Mesothelial cell of epicardium (in vitro differentiated cells): ENCODE results near the gene PLD3. TPM values are rescaled to one million over a fixed set of nuclear protein-coding genes. Genes with fewer than 3 reads are reported as not detected.
A peak's percentile ranks its signal among the peaks of the same experiment; 100 is the strongest.

Experiments
- DNase-seq, 2 experiments: peaks; one replicate each; pipeline ENCODE4 v3.0.0; 2021; ENCODE audit warnings: low spot score in 2 of 2; ENCODE audit not compliant: unreplicated experiment in 2 of 2
- H3K27ac Mint-ChIP-seq: 2 replicates; pipeline ENCODE4 v1.8.0; 2021; ENCODE audit warnings: mixed read lengths
- H3K27me3 Mint-ChIP-seq: 2 replicates; pipeline ENCODE4 v1.8.0; 2021; ENCODE audit warnings: low read depth, mixed read lengths
- H3K36me3 Mint-ChIP-seq: 2 replicates; pipeline ENCODE4 v1.8.0; 2021; ENCODE audit warnings: mixed read lengths
- H3K4me1 Mint-ChIP-seq: 2 replicates; pipeline ENCODE4 v1.8.0; 2021; ENCODE audit warnings: mixed read lengths
- H3K4me3 Mint-ChIP-seq: 2 replicates; pipeline ENCODE4 v1.8.0; 2021; ENCODE audit warnings: mild to moderate bottlenecking, moderate library complexity, mixed read lengths
- H3K9me3 Mint-ChIP-seq: 2 replicates; pipeline ENCODE4 v1.8.0; 2021; ENCODE audit warnings: mixed read lengths
- CTCF ChIP-seq: fragments of 200-600 bp; sonication (generic); IDR thresholded peaks from one replicate; pipeline ENCODE4 v1.5.0; 2021; ENCODE audit warnings: antibody characterized with exemption; ENCODE audit not compliant: unreplicated experiment
- total RNA-seq: library from RNA; stranded (reverse); gene quantifications from 3 replicates; pipeline ENCODE4 v1.2.1, GENCODE V29; 2021

The PLD3 gene
- total RNA-seq, 1 donor from 2014 or later, result 369 TPM

GRCh38 chr19:40379446-40380198 is 31.1 kb downstream of the PLD3 start:
- Mint-ChIP-seq H3K4me3 (no peak overlapping the region), H3K4me1 (no peaks in the 10 kb centered on the region), H3K36me3 (peaks cover 22% of the 10 kb centered on the region), H3K27ac (peak overlapping the region; percentile 21), H3K27me3 (no peaks in the 10 kb centered on the region), H3K9me3 (no peaks in the 10 kb centered on the region)
- no peak for DNase-seq
- TF ChIP-seq CTCF, result no peak

GRCh38 chr19:40380199-40381037 is 31.9 kb downstream of the PLD3 start:
- DNase-seq, result no peak
- no peak overlapping the region for H3K4me3 Mint-ChIP-seq
- peaks cover 16% of the 10 kb centered on the region for H3K36me3 Mint-ChIP-seq
- H3K27ac Mint-ChIP-seq, result no peak overlapping the region
- H3K9me3 Mint-ChIP-seq, result no peaks in the 10 kb centered on the region
- no peak for TF ChIP-seq CTCF
- no peaks in the 10 kb centered on the region for H3K4me1 Mint-ChIP-seq
- H3K27me3 Mint-ChIP-seq, result no peaks in the 10 kb centered on the region

- no peak for DNase-seq
- Mint-ChIP-seq H3K4me3 (no peak overlapping the region), H3K27me3 (no peaks in the 10 kb centered on the region), H3K36me3 (peaks cover 13% of the 10 kb centered on the region), H3K9me3 (no peaks in the 10 kb centered on the region), H3K4me1 (no peaks in the 10 kb centered on the region), H3K27ac (peak overlapping the region; percentile 21)
- TF ChIP-seq CTCF, result no peak
Measured at GRCh38 chr19:40381321-40381720, 32.8 kb downstream of the PLD3 start.

- TF ChIP-seq CTCF, result no peak
- Mint-ChIP-seq H3K27me3 (no peaks in the 10 kb centered on the region), H3K4me1 (no peaks in the 10 kb centered on the region), H3K9me3 (no peaks in the 10 kb centered on the region), H3K36me3 (peaks cover 10% of the 10 kb centered on the region), H3K27ac (no peak overlapping the region), H3K4me3 (no peak overlapping the region)
- DNase-seq, result no peak
Measured at GRCh38 chr19:40383668-40384248, 35.3 kb downstream of the PLD3 start.

GRCh38 chr19:40387155-40387554 is 38.7 kb downstream of the PLD3 start:
- Mint-ChIP-seq H3K9me3 (no peaks in the 10 kb centered on the region), H3K4me3 (no peak overlapping the region), H3K27me3 (no peaks in the 10 kb centered on the region), H3K4me1 (peaks cover under 1% of the 10 kb centered on the region), H3K36me3 (no peaks in the 10 kb centered on the region), H3K27ac (no peak overlapping the region)
- no peak for DNase-seq
- no peak for TF ChIP-seq CTCF
